Kidney (tissue), 14 donors: Measurements from ENCODE around the gene RNF121. TPM values are rescaled to one million over a fixed set of nuclear protein-coding genes. Genes with fewer than 3 reads are reported as not detected.

Experiments
- DNase-seq, 5 donors: peaks; one replicate each; pipeline ENCODE4 v3.0.0-alpha.2; 2013 to 2020
- FAIRE-seq: peaks from 2 replicates; lab custom pipeline; 2012; peaks lifted over from hg19 to GRCh38; lab: Jason Lieb, UNC
- H3K27ac ChIP-seq, 2 donors: one replicate each; pipeline ENCODE4 v1.7.0; 2013; ENCODE audit warnings: low read depth in 2 of 2, low read length in 2 of 2, inconsistent platforms in 1 of 2
- H3K27me3 ChIP-seq: one replicate; pipeline ENCODE4 v1.7.1; 2013; ENCODE audit warnings: low read length, inconsistent platforms; ENCODE audit not compliant: control insufficient read depth, insufficient read depth
- H3K36me3 ChIP-seq, 3 donors: one replicate each; pipeline versions ENCODE4 v1.7.0 to v1.7.1; 2013; ENCODE audit warnings: low read length in 3 of 3, control low read depth in 1 of 3, inconsistent platforms in 1 of 3; ENCODE audit not compliant: insufficient read depth in 3 of 3, control insufficient read depth in 2 of 3
- H3K4me1 ChIP-seq, 3 donors: one replicate each; pipeline versions ENCODE4 v1.7.0 to v1.7.1; 2013; ENCODE audit warnings: low read length in 3 of 3, inconsistent platforms in 1 of 3, low read depth in 1 of 3; ENCODE audit not compliant: control insufficient read depth in 2 of 3, insufficient read depth in 2 of 3
- H3K4me3 ChIP-seq, 3 donors: one replicate each; pipeline versions ENCODE4 v1.7.0 to v1.8.1; 2013; ENCODE audit warnings: low read length in 3 of 3, control low read depth in 1 of 3, inconsistent platforms in 1 of 3
- H3K9ac ChIP-seq, 3 donors: one replicate each; pipeline versions ENCODE4 v1.7.0 to v1.7.1; 2013; ENCODE audit warnings: low read length in 3 of 3, control low read depth in 1 of 3, inconsistent platforms in 1 of 3
- H3K9me3 ChIP-seq, 3 donors: one replicate each; pipeline versions ENCODE4 v1.7.0 to v1.7.1; 2013; ENCODE audit warnings: low read length in 3 of 3, control low read depth in 1 of 3, inconsistent platforms in 1 of 3; ENCODE audit not compliant: control insufficient read depth in 2 of 3, insufficient read depth in 1 of 3
- intact Hi-C: fragments of 100-400 bp; cut with DNase I; formaldehyde crosslinking; loops from one replicate; pipeline ENCODE4 v1.11.1; 2022
- polyA plus RNA-seq: library from polyadenylated mRNA; stranded (reverse); fragments of 350-450 nt; fragmentation: Illumina TruSeq; extraction: RNeasy Lipid Tissue Mini Kit (QIAGEN cat#74804); gene quantifications from one replicate; pipeline ENCODE4 v1.2.3, GENCODE V29; 2014; ENCODE audit warnings: low read depth, low replicate concordance; ENCODE audit not compliant: insufficient read depth
- total RNA-seq: library from RNA; stranded (reverse); fragmentation: NEBNext Ultra II Directional; extraction: Animal tissue kit (Norgen Biotek cat#: 25700); gene quantifications from one replicate; pipeline ENCODE4 v1.2.1, GENCODE V29; 2021
- TF ChIP-seq, protein P1 (sequence below): IDR thresholded peaks from 3 replicates; pipeline ENCODE4 v1.5.1; 2012; ENCODE audit warnings: mild to moderate bottlenecking, moderate library complexity, borderline replicate concordance; ENCODE audit not compliant: insufficient read depth; ENCODE audit errors: extremely low read depth
- donor health status: control.
- donor health status: control.
- donor health status: control.
- donor health status: control.
- donor health status: control.
- donor health status: DM: yes; HTN: yes; CAD: no.
- donor health status: Normal renal cell carcinoma (clear cell type).

RNF121 gene
- total and polyA plus RNA-seq, 2 donors from 2014 or later: 37.1 to 59.4 TPM

DNA sequence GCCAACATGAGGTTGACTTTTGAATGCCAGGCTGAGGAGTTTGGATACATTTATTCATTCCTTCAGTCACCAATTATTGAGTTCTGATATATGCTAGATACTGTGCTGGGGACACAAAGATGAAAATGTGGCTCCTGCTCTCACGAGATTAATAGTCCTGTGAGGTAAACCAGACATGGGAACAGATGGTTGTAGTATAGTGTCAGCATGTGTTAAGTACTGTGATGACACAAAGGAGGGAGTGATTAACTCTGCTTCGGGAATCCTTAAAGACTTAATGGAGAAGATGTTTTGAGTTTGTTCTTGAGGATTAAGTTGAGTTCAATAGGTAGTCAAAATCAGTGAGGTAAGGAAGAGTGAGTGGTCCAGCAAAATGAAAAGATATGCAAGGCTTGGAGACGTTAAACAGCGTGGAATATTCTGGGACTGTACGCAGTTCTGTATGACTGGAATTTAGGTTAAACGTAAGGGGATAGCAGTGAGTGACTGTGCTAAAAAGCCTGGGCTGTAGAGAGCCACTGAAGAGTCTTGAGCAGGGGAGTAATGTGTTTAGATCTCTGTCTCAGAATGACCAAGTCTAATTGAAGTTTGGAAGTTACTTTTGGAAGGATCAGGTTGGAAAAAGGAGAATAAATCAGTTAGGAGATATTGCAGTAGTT lies 11.8 kb downstream of the RNF121 start:
- H3K27me3 ChIP-seq: no peaks in the 10 kb centered on the region
- FAIRE-seq (no peak), DNase-seq (no peak)
- no peaks in the 10 kb centered on the region for H3K36me3 ChIP-seq
- intact Hi-C loops: no loop called here
- H3K9ac ChIP-seq: no peak overlapping the region
- peaks cover 0 to 2% (median 0%) of the 10 kb centered on the region in 3 donors for H3K4me1 ChIP-seq
- H3K4me3 ChIP-seq: no peak overlapping the region
- H3K27ac ChIP-seq: no peak overlapping the region
- H3K9me3 ChIP-seq: no peaks in the 10 kb centered on the region
- TF ChIP-seq, protein P1, sequence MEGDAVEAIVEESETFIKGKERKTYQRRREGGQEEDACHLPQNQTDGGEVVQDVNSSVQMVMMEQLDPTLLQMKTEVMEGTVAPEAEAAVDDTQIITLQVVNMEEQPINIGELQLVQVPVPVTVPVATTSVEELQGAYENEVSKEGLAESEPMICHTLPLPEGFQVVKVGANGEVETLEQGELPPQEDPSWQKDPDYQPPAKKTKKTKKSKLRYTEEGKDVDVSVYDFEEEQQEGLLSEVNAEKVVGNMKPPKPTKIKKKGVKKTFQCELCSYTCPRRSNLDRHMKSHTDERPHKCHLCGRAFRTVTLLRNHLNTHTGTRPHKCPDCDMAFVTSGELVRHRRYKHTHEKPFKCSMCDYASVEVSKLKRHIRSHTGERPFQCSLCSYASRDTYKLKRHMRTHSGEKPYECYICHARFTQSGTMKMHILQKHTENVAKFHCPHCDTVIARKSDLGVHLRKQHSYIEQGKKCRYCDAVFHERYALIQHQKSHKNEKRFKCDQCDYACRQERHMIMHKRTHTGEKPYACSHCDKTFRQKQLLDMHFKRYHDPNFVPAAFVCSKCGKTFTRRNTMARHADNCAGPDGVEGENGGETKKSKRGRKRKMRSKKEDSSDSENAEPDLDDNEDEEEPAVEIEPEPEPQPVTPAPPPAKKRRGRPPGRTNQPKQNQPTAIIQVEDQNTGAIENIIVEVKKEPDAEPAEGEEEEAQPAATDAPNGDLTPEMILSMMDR: no peak

DNA sequence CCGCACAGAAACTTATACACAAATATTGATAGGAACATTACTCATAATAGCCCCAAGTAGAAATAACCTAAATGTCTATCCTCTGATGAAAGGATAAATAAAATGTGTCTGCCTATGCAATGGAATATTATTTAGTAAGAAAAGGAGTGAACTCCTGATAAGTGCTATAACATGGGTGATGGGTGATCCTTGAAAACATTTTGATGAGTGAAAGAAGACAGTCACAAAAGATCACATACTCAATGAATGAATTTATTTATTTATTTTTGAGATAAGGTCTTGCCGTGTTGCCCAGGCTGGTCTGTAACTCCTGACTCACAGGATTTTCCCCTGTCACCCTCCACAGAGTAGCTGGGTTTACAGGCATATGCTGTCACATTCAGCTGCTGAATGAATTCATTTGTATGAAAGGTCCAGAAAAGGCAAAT lies 17.3 kb downstream of the RNF121 start:
- intact Hi-C loops: no loop called here
- DNase-seq (no peak), FAIRE-seq (no peak)
- Histone ChIP-seq H3K4me1 (peaks cover 0 to 2% (median 0%) of the 10 kb centered on the region in 3 donors), H3K9ac (no peak overlapping the region), H3K9me3 (no peaks in the 10 kb centered on the region), H3K27ac (no peak overlapping the region), H3K4me3 (no peak overlapping the region), H3K36me3 (no peaks in the 10 kb centered on the region), H3K27me3 (no peaks in the 10 kb centered on the region)
- TF ChIP-seq, protein P1: no peak

DNA sequence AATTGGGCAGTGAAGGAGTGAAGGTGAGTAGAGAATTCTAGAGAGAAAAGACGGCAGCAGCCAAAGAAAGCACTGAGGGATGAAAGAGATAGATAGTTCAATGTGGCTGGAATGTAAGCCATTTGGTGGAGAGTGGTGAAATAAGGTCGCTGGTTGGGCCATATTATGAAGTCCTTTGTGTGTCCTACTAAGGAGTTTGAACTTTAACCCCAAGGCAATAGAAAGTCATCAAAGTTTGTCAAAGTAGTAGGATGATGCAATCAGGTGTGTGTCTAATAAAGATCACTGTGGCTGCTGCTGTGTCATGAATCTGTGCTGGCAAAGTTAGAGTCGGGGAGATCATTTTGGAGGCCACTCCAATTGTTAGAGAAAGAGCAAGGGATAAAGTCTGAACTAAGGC lies 18.7 kb downstream of the RNF121 start:
- H3K36me3 ChIP-seq: no peaks in the 10 kb centered on the region
- no peak for FAIRE-seq
- intact Hi-C loops: no loop called here
- no peak overlapping the region for H3K9ac ChIP-seq
- H3K4me1 ChIP-seq: peaks cover 0 to 2% (median 0%) of the 10 kb centered on the region in 3 donors
- no peak overlapping the region for H3K27ac ChIP-seq
- no peak overlapping the region for H3K4me3 ChIP-seq
- no peak for DNase-seq
- H3K27me3 ChIP-seq: no peaks in the 10 kb centered on the region
- TF ChIP-seq, protein P1: no peak
- no peaks in the 10 kb centered on the region for H3K9me3 ChIP-seq
